HG02798 (cell line): ENCODE measurements around the gene TNS1.

Source experiments
- ATAC-seq: cut with Tn5 transposase; IDR thresholded peaks from one replicate; pipeline ENCODE4 v1.9.1; 2021; ENCODE audit warnings: mild to moderate bottlenecking; ENCODE audit not compliant: unreplicated experiment, poor library complexity

TNS1 gene

DNA sequence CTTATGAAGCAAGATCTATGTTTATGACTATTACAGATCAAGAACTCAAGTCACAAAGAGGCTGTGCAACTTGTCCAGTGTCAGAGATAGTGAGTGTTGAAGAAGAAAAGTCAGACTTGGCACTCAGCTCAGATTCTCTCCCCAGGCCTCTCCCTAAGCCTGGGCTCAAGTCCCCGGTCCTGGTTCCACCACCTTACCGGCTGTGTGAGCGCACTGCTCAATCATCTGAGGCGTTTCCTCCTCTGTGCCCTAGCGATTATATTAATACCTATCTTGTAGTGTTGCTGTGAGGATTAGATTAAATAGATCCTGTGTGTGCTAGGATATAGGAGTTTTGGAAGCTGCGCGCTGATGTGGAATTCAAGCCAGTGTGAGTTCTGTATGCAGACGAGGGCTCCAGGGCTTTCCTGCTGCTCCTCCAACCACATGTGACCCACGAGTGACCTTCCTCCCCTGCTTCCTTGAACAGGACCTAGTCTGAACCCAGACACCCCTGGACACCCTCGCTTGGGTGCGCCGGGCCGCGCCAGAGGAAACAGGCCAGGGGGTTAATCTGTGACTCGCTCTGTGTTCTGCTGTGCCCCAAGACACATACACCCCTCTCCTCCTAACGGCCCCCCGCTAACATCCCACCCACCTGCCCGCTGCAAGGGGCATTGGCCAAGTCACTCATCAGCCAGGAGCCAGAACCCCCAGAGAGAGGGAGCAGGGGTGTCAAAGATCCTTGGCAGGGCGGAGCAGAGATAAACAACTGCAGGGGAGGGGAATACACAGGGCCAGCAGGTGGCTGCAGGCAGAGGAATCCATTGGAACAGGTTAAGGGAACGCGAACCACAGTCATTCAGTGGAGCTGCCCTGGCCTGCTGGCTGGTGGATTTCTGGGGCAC lies 38.3 kb downstream of the TNS1 start:
- ATAC-seq: no peak

DNA sequence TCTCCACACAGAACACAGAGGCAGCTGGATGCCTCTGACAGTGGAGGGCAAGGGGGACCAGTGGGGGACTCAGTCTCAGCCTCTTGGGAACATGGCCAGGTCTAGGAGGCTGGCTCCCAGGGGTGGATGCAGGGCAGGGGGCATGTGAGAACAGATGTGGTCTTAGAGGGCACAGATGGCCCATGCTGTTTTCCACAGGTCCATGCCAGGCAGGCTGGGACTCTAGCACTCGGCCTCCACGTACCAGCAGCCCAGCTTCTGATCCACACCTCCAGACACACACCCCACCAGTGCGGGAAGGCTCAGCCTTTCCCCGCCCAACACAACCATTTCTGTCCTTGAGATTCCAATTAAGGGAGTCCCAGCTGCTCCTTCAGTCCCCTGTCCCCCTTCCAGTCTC lies 42.4 kb downstream of the TNS1 start:
- ATAC-seq: no peak

DNA sequence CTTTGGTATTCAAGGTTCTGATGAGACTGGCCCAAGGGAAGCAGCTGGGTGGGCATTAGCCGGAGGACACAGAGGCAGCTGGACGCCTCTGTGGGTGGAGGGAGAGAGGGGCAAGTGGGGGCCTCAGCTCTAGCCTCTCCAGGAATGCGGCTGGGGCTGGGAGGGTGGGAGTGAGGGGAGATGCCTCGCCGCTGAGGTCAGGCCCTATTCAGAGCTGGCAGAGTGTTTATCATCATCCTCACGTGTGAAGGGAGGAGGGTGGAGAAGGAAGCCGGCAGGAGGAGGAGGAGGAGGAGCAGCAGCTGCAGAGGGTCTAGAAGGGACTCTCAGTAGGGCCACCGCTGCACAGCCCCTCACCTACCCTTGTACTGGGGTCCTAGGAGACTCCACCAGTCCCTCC lies 43.1 kb downstream of the TNS1 start:
- ATAC-seq: no peak

DNA sequence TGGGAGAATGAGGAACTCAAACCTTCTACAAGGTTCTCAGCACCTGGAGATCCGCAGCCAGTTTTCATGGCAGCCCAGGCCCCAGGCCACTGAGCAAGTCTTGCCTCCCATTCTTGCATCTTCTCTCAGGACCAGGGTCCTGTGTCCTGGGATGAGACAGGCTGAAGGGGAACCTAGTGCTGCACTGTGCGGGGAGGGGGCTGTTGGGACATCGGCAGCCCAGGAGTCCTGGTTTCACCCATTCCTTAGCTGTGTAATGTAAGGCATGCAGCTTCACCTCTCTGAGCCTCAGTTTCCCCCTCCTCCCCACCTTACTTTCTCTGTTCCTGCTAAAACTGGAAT lies 43.9 kb downstream of the TNS1 start:
- no peak for ATAC-seq

DNA sequence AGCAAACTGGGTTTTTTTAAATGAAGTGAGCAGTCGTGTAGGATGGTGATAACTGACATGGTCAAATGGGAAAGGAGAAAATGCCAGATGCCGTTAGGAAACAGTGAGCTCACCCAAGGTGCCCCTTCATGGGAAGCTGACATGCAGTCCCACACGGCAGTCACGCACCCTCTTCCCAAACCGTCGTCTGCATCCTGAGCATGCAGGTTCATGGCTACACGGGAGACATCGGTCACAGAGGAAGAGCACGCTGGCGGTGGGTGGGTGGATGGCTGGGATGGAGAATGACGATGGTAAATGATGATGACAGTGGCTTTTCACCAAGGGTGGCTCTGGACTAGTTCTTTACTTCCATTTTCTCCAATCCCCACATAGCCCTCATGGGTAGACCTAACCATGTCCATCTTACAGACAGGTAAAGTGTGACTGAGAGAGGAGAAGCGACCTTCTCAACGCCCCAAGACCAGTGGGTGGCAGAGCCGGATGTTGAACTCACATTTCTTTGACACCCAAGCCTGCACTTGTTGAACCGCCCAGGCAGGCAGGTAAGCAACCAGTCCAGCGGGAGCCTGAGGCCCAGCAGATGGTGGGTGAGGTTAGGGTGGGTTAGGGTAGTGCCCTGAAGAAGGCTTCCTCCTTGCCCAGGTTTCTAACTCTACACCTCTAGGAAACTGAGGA lies 44.5 kb downstream of the TNS1 start:
- no peak for ATAC-seq

DNA sequence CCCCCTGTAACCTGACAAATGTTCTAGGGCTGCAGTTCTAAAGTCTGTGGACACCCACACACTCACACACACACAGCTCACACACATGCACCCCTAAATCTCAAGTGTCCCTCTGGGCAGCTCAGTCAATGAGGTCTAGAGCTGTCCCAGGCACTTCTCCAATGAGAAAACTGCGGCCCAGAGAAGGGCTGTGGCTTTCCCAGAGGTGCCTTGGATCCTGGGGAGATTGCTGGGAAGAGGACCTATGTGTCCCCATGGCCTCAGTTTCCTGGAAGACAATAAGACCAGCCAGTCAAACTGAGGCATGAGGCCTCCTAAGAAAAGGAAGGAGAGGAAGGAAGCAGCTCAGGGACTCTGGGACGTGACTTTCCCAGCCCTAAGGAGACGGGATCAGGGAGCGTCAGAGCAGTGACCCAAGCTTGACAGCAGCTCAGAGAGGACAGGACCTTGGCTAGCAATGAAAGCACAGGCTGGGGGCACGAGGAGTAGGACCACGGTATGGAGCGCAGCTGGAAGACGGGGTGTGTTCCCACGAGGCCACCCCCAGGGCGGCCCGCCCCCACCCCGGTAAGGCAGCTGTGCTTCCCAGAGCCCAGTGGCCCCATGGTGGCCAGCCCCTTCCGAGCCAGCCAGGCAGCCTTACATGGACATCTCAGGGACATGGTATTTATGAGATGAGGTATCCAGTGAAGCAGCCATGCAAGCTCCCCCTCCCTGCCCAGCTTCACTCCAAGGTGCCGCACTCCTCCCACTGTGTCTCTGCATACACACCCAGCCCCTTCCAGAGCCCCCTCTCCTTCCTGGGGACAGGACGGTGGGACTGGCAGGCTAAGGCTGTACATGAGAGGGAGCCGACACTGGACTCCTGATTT lies 46.0 kb downstream of the TNS1 start:
- no peak for ATAC-seq

DNA sequence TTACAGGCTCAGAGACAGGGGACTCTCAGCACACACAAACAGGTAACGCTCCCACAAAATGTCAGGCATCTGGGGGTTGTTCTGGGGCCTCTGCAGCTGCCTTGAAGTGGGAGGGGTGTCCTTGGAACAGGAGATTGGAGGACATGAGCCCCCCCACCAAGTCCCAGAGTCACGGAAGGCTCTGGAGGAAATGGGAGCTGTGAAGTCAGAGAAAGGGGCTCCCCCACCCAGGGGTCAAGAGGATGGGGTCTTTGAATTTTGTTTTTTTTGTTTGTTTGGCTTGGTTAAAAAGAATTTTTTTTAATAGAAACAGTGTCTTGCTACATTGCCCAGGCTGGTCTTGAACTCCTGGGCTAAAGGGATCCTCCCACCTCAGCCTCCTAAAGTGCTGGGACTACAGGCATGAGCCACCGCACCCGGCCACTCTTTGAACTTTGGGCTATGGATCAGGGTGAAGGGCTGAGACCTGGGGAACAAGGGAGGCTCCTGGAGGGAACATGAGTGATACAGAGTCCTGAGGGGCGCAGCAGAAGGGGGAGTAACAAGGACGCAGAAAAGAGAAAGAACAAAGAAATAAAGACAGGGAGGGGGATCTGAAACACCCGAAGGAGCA lies 46.8 kb downstream of the TNS1 start:
- ATAC-seq: no peak

DNA sequence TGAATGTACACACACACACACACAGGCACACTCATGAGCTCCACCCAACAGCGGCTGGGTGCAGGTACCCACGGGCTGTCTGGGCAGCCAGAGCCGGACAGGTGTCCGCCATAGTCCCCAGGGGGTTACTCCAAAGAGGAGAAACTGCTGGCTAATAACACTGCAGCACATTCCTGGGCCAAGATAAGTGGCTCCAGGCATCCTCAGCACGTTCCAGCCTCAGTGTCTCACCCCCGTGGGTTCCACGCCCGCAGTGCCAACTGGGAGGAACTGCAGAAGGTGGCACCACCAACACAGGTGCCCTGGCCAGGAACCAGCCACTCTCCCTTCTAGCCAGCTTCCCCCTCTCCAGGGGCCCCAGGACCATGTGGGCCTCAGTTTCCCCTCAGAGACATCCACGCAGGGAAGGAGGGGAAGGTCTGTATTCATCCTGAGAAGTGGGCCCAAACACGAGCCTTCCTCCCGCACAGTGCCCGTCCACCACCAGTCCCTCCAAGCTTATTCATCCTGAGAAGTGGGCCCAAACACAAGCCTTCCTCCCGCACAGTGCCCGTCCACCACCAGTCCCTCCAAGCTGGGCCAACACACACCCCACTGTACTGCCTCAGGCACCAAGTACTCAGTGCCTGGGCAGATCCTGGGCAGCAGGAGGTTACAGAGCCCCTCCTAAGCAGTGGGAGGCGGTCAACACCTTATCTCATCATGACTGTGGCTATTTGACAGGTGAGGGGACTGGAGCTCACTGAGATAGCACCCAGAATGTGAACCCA lies 47.6 kb downstream of the TNS1 start:
- no peak for ATAC-seq

DNA sequence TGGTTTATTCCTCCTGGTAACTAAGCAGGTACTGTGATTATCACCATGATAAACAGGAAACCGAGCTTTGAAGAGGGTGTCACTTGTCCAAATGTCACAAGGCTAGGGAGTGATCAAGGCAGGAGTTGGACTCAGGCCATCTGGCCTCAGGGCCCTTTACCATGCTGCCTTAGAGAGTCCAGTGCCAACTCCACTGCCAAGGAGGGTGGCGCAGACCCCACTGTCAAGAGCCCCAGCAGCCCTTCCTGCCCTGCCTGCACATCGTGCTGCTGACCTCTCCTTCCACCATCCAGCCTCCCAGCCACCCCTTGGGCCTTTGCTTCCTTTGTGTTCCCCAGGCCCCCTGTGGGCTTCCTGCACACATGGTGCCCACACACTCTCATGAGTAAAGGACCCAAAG lies 48.3 kb downstream of the TNS1 start:
- ATAC-seq: no peak

DNA sequence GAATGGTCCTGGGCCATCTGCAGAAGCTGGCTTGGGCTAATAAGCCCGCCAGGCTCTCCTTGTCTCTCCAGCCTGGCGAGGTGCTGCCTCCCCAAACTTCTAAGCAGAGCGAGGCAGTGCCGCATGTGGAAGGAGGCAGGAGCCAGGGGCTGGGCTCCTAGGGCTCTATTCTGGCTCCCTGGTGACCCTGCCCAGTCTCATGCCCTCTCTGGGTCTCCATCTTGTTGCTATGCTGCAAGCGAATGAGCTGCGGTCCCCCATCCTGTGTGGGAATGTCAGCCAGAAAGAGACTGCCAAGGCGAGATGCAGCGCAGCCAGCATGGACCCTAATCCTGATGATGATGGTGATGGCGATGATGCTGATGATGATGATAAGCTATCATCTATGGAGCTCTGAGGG lies 48.7 kb downstream of the TNS1 start:
- no peak for ATAC-seq

DNA sequence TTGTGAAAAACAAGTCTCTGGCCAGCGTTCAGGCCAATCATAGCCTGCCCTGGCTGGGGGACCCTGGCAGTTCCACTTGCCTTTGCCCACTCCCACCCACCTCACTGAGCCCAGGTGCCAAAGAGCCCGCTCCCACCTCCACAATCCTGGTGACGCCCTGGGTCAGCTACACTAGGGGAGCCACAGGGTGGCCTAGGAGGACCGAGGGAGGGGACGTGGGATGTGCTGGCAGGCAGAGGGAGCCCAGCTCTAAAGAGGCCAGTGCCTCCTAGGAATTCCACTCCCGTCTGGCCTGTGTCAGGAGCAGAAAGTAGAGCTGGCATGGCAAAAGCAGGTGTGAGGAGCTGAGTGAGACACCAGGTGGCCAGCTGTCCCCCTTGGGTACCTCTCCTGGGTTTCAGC lies 49.3 kb downstream of the TNS1 start:
- no peak for ATAC-seq

DNA sequence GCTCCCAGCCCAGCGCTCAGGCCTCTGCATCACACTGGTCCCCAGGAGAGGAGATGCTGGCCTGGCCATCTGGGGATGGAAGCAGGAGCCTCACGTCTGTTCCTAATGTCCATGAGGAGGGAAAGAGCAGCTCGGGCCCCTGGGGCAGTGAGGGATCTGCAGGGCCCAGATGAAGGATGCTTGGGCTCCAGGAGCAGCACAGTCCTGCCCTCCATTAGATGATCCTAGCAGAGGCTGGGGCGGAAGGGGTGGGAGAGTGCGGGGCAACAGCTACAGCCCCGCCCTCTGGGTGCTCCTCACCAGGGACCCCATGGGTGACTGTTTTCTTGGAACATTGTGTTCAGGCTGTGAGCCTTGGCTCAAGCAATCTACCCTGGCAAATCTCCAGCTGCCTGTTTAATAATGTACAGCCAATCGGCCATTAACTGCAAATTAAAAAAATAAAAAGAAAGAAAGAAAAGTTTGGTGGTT lies 49.7 kb downstream of the TNS1 start:
- ATAC-seq: no peak

DNA sequence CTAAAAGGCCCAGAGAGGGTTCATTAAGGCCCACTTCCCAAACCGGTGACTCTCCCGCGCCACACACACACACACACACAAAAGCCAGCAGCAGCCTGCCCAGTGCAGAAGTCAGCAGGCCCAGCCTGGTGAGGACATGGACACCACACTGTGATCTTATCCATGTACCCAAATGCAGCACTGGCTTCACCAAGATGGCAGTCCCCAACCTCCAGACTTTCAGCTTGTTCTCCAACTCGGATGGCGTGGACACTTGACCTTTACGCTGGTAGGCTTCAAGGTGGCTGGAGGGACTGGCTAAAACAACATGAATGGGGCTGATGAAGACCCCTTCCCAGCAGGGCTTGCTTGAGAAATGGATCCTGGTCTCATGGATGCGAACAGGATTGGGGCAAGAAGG lies 50.4 kb downstream of the TNS1 start:
- no peak for ATAC-seq

DNA sequence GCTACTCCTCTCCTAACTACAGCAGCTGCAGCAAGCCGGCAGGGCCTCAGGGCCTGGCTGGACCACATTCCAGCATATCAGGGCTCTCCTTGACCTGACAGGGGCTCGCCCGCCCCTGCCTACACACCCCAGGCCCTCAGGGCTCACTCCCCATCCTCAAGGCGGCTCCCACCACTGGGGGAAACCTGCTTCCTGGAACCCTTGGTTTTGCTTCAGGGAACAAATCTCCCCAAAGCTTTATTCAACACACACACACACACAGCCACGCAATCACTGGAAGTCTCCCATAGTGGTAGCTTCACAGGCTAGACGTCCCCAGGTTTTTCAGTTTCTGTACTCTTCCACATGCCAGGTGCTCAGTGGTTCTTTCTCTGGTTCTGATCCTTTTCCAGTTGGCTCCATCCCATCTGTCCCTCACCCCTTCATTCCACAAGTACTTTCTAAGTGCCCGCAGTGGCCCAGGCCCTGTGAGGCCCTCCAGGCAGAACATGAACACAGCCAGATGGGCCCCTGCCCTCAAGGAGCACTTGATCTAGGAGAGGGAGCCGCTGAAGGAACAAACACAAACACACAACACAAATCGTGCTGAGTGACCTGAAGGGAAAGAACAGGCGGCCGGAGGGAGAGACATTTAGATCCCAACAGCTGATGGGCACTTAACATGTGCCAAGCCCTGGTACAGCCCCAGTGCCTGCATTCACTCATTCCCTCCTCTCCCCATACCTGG lies 51.1 kb downstream of the TNS1 start:
- ATAC-seq: no peak

DNA sequence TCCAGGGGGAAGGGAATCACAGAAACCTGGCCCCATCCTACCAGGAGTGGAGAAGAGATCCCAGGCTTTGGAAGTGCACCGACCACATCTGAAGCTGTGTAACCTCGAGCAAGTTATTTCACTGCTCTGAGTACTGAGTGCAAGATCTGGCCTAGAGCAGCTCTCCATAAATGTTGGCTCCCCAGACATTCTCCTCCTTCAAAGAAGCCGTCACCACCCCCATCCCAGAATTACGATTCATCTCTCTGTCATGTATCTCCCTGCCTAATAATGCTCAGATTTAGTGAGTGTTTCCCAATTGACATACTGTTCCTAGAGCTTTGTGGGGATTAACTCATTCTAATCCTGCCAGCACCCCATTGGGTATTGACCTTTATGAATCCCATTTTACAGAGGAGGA lies 51.7 kb downstream of the TNS1 start:
- ATAC-seq: no peak

DNA sequence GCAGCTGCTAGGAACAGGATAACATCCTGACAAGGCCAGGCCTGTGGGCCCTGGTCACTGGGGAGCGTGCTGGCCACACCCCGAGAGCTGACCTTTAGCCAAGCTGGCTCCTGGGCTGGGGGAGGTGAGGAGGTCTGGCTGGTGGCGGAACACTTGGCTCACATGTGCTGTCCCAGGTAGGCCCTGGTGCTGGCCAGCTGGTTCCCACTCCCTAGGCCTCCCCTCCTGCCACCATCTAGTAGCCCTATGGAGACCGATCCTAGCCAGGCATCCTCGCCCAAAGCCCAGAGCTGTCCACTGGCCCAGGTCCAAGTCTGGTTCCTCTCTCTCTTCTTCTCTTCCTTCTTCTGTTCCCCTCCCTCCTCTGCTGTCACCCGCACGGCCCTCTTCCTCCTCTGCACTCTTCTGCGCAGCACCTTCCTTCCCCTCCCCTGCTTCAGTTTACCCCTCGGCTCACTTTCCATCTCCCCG lies 52.4 kb downstream of the TNS1 start:
- no peak for ATAC-seq

DNA sequence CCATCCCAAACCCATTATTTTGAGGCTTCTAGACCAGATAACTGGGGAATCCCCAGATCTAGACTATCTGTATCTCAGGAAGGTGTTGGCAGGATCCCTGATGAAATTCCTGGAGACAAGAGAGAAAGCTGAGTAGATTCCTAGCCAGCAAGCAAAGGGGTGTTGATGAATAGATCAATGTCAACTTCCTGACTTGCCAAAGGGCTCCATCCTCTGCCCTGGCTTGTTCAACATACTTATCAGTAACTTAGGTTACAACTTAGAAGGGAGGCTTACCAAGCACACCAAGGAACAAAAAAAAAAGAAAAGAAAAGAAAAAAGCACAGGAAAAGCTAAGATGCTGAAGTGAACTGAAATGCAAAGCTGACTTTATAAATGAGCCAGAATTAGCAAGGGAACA lies 53.3 kb downstream of the TNS1 start:
- no peak for ATAC-seq

DNA sequence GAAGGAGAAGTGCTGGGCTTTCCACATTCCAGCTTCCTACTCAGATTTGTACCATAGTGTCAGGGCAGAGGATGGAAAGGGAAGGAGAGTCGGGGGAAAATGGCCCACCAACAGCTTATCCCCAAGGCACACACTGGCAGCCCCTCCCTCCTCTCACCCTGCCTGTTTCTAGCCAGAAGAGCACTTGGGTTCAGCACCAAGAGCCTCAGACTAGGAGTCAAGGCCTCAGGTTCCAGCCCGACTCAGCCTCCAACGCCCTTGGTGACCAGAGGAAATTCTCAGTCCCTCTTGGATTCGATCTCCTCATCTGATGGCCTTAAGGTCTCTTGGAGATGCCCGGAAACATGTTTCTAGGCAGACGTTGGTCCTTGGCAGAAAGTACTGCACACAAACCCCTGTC lies 53.9 kb downstream of the TNS1 start:
- no peak for ATAC-seq

DNA sequence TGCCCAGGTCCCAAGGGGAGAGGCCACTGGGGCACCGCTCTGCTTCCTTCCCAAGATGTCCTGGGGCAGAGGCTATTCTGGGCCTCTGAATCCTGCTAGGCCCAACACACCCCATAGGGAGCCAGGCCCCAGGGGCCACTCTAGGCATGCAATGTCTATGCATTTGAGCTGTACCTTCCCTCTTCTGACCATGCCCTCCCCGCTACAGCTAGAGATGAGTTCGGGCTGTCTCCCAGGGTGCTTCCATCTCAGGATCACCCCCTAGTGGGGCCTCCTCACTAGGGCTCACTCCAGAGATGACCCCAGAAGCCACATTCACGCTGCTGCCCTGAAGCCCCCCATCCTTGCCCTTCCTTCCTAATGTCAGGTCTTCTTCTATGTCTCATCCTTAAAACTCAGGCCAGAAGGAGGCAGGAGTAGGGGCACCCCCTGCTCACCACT lies 54.4 kb downstream of the TNS1 start:
- ATAC-seq: no peak
